Nephron (organoid): ENCODE results near the gene PLPPR1.

ENCODE experiments used
- H3K27ac Mint-ChIP-seq, 3 experiments: 2 replicates each; pipeline ENCODE4 v1.8.0; 2020; ENCODE audit warnings: mixed read lengths in 3 of 3, mild to moderate bottlenecking in 2 of 3, moderate library complexity in 1 of 3
- H3K27me3 Mint-ChIP-seq: 2 replicates; pipeline ENCODE4 v1.8.0; 2021; ENCODE audit warnings: low read depth, mild to moderate bottlenecking, moderate library complexity, mixed read lengths
- H3K36me3 Mint-ChIP-seq: 2 replicates; pipeline ENCODE4 v1.8.0; 2020; ENCODE audit warnings: low read depth, mixed read lengths
- H3K4me1 Mint-ChIP-seq: 2 replicates; pipeline ENCODE4 v1.8.0; 2020; ENCODE audit warnings: mixed read lengths
- H3K4me3 Mint-ChIP-seq, 3 experiments: 2 replicates each; pipeline ENCODE4 v1.8.0; 2020; ENCODE audit warnings: mild to moderate bottlenecking in 3 of 3, mixed read lengths in 3 of 3, moderate library complexity in 2 of 3
- H3K9me3 Mint-ChIP-seq: 2 replicates; pipeline ENCODE4 v1.8.0; 2020; ENCODE audit warnings: mixed read lengths
- CTCF ChIP-seq, 3 experiments: fragments of 200-600 bp; sonication (generic); IDR thresholded peaks; one replicate each; pipeline ENCODE4 v1.5.0; 2021; ENCODE audit warnings: antibody characterized with exemption in 3 of 3; ENCODE audit not compliant: unreplicated experiment in 3 of 3

PLPPR1 gene

GRCh38 chr9:101068696-101069095, 40.2 kb downstream of the PLPPR1 start:
- Mint-ChIP-seq H3K36me3 (no peaks in the 10 kb centered on the region), H3K4me3 (no peak overlapping the region), H3K9me3 (no peaks in the 10 kb centered on the region), H3K27me3 (no peaks in the 10 kb centered on the region), H3K4me1 (no peaks in the 10 kb centered on the region), H3K27ac (no peak overlapping the region)
- TF ChIP-seq CTCF (IDR thresholded peaks at IDR 0.05; ENCODE audit: unreplicated experiment in 3 of 3): no peak

GRCh38 chr9:101072259-101072658, 43.7 kb downstream of the PLPPR1 start:
- no peak overlapping the region for H3K27ac Mint-ChIP-seq
- H3K4me3 Mint-ChIP-seq: no peak overlapping the region
- H3K4me1 Mint-ChIP-seq: no peaks in the 10 kb centered on the region
- no peaks in the 10 kb centered on the region for H3K27me3 Mint-ChIP-seq
- TF ChIP-seq CTCF (IDR thresholded peaks at IDR 0.05; ENCODE audit: unreplicated experiment in 3 of 3): no peak
- H3K9me3 Mint-ChIP-seq: no peaks in the 10 kb centered on the region
- no peaks in the 10 kb centered on the region for H3K36me3 Mint-ChIP-seq

- H3K36me3 Mint-ChIP-seq: no peaks in the 10 kb centered on the region
- no peak overlapping the region for H3K4me3 Mint-ChIP-seq
- no peak for TF ChIP-seq CTCF (IDR thresholded peaks at IDR 0.05; ENCODE audit: unreplicated experiment in 3 of 3)
- no peaks in the 10 kb centered on the region for H3K4me1 Mint-ChIP-seq
- H3K27me3 Mint-ChIP-seq: no peaks in the 10 kb centered on the region
- H3K9me3 Mint-ChIP-seq: no peaks in the 10 kb centered on the region
- no peak overlapping the region for H3K27ac Mint-ChIP-seq
These were observed 44.6 kb downstream of the PLPPR1 start for GRCh38 chr9:101073122-101073521.

- no peak overlapping the region for H3K4me3 Mint-ChIP-seq
- TF ChIP-seq CTCF (IDR thresholded peaks at IDR 0.05; ENCODE audit: unreplicated experiment in 3 of 3): no peak
- no peaks in the 10 kb centered on the region for H3K36me3 Mint-ChIP-seq
- H3K9me3 Mint-ChIP-seq: peaks cover 3% of the 10 kb centered on the region
- H3K4me1 Mint-ChIP-seq: no peaks in the 10 kb centered on the region
- no peak overlapping the region for H3K27ac Mint-ChIP-seq
- H3K27me3 Mint-ChIP-seq: no peaks in the 10 kb centered on the region
These were observed 53.1 kb downstream of the PLPPR1 start for GRCh38 chr9:101081641-101082040.

- TF ChIP-seq CTCF (IDR thresholded peaks at IDR 0.05; ENCODE audit: unreplicated experiment in 3 of 3): no peak
- Mint-ChIP-seq H3K27ac (no peak overlapping the region), H3K9me3 (peaks cover 3% of the 10 kb centered on the region), H3K4me3 (no peak overlapping the region), H3K4me1 (no peaks in the 10 kb centered on the region), H3K36me3 (no peaks in the 10 kb centered on the region), H3K27me3 (no peaks in the 10 kb centered on the region)
These were observed 55.1 kb downstream of the PLPPR1 start for GRCh38 chr9:101083448-101084202.

GRCh38 chr9:101087426-101087825, 58.9 kb downstream of the PLPPR1 start:
- TF ChIP-seq CTCF (IDR thresholded peaks at IDR 0.05; ENCODE audit: unreplicated experiment in 3 of 3): no peak
- H3K4me3 Mint-ChIP-seq: no peak overlapping the region
- H3K27ac Mint-ChIP-seq: no peak overlapping the region
- no peaks in the 10 kb centered on the region for H3K36me3 Mint-ChIP-seq
- no peaks in the 10 kb centered on the region for H3K4me1 Mint-ChIP-seq
- no peaks in the 10 kb centered on the region for H3K9me3 Mint-ChIP-seq
- peaks cover 3% of the 10 kb centered on the region for H3K27me3 Mint-ChIP-seq
